Suppressor macrophage treated with lipopolysaccharide for 1 hour (primary cell): Measurements from ENCODE around the gene TRAF1.

Experiments
- DNase-seq, 3 donors: peaks; one replicate each; pipeline ENCODE4 v3.0.0-alpha.2; 2020 to 2022

The TRAF1 gene

GRCh38 chr9:120922404-120923195, 4.0 kb downstream of the TRAF1 start:
- DNase-seq, result peak; percentile 37 to 71 (median 53)

GRCh38 chr9:120921661-120922181, 4.9 kb downstream of the TRAF1 start:
- peak; percentile 69 to 78 (median 70) for DNase-seq

GRCh38 chr9:120920806-120921178, 5.8 kb downstream of the TRAF1 start:
- peak; percentile 91 to 95 (median 93) for DNase-seq

- peak; percentile 66 to 88 (median 73) for DNase-seq
These were observed 6.5 kb downstream of the TRAF1 start for GRCh38 chr9:120919843-120920805.

- peak; percentile 84 to 86 (median 84) for DNase-seq
These were observed 7.4 kb downstream of the TRAF1 start for GRCh38 chr9:120918931-120919842.

- peak; percentile 70 to 88 (median 75) for DNase-seq
These were observed 8.4 kb downstream of the TRAF1 start for GRCh38 chr9:120917929-120918762.

- peak in 2 of 3 donors; percentile 55 to 66 for DNase-seq
These were observed 9.4 kb downstream of the TRAF1 start for GRCh38 chr9:120916991-120917880.

- peak; percentile 57 to 82 (median 74) for DNase-seq
These were observed 10.0 kb downstream of the TRAF1 start for GRCh38 chr9:120916588-120916987.

GRCh38 chr9:120915854-120916470, 10.6 kb downstream of the TRAF1 start:
- DNase-seq, result peak in 2 of 3 donors; percentile 53 to 70

- DNase-seq, result peak in 2 of 3 donors; percentile 57 to 66
These were observed 11.6 kb downstream of the TRAF1 start for GRCh38 chr9:120914953-120915352.

- peak; percentile 46 to 73 (median 72) for DNase-seq
These were observed 12.2 kb downstream of the TRAF1 start for GRCh38 chr9:120914396-120914795.

- DNase-seq, result peak; percentile 69 to 81 (median 78)
These were observed 12.8 kb downstream of the TRAF1 start for GRCh38 chr9:120913647-120914264.

- DNase-seq, result peak in 1 of 3 donors; percentile 78
These were observed 13.5 kb downstream of the TRAF1 start for GRCh38 chr9:120912958-120913646.

- DNase-seq, result peak in 2 of 3 donors; percentile 45 to 58
These were observed 15.2 kb downstream of the TRAF1 start for GRCh38 chr9:120911295-120911837.

- no peak for DNase-seq
These were observed 16.0 kb downstream of the TRAF1 start for GRCh38 chr9:120910643-120911042.

GRCh38 chr9:120909904-120910303, 16.7 kb downstream of the TRAF1 start:
- DNase-seq, result peak in 2 of 3 donors; percentile 63 to 68

- peak in 2 of 3 donors; percentile 63 to 76 for DNase-seq
These were observed 21.1 kb downstream of the TRAF1 start for GRCh38 chr9:120905315-120906164.
